Smooth muscle cell of the coronary artery (primary cell): Measurements from ENCODE around the gene DCTN4. TPM values are rescaled to one million over a fixed set of nuclear protein-coding genes. Genes with fewer than 3 reads are reported as not detected.

Source experiments
- total RNA-seq: library from RNA; depleted of rRNA; stranded (reverse); fragments of >200 nt; gene quantifications from 2 replicates; pipeline ENCODE4 v1.2.3, GENCODE V29; 2014; ENCODE audit warnings: low replicate concordance

DCTN4 gene
- 33.4 and 35.0 TPM in 2 replicates for total RNA-seq

DNA sequence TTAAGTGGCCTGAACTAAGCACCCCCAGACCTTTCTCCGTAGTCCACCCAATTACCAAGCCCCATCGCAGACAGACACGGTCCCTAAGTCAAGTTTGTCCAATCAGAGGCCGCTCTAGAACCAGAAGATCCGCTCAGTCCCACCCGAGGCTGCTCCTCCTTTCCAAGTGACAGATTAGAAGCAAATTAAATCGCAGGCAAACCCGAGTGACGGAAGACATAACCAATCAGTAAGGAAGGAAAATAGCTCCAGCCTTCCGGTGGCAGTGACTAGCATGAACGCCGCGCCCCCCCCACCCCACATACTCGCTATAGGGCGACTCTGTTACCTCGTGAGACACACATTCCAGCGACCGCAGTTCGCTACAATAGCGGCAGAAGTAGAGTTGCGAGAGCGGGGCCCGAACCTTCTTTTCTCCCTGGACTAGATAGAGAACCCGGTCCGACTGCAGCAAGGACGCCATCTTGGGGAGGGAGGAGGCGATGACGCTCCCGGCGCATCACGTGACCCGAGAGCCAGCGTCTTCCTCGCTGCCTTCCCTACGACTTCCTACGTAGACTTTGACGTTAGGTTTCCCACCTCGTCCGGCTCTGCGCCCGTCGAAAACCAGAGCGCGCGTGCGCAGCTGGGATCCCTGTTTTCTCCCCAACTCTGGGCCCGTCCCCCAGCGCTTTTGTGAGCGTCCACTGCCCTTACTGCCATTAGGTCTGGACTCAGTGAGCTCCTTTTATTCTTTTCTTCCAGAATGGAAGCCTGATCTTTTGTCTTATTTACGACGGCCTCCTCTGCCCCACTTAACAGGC, at the start of gene DCTN4:
TSS of gene DCTN4 (minus strand) at position 487 of the 803 bp plus-strand sequence. CDS start at position 463, 24 bp downstream.

GRCh38 chr5:150778517-150779396, 19.9 kb upstream of the DCTN4 start, which contains the start of gene SMIM3:
Gene SMIM3, plus strand, starts transcription at chr5:150778757. Its CDS starts 16,684 bp downstream, at chr5:150795441.

GRCh38 chr5:150700594-150701377, 58.0 kb downstream of the DCTN4 start, which contains the start of gene RBM22:
Gene RBM22, minus strand, starts transcription at chr5:150701062. Its CDS starts 77 bp downstream, at chr5:150700985.

GRCh38 chr5:150661086-150661485, 97.7 kb downstream of the DCTN4 start, which contains the start of gene MYOZ3:
Gene MYOZ3, plus strand, starts transcription at chr5:150661251. Its CDS starts 1,691 bp downstream, at chr5:150662942.

Other genes with a start within 250 kb of the DCTN4 start
- gene SYNPO, start 118.4 kb downstream of the DCTN4 start, total RNA-seq = 0.59 and 45.0 TPM in 2 replicates
- gene MYOZ3, start 97.8 kb downstream of the DCTN4 start, total RNA-seq = 1.9 TPM in 1 of 2 replicates, not detected in the other
- gene RBM22, start 58.0 kb downstream of the DCTN4 start, total RNA-seq = 10.6 and 18.5 TPM in 2 replicates
- gene SMIM3, start 19.7 kb upstream of the DCTN4 start, total RNA-seq = 23.6 and 41.4 TPM in 2 replicates
- not detected in 2 replicates for gene IRGM, start 87.5 kb upstream of the DCTN4 start, total RNA-seq
- gene ZNF300, start 146.0 kb upstream of the DCTN4 start, total RNA-seq = 3.3 and 8.3 TPM in 2 replicates